ENCODE results near the gene CLEC1A. TPM values are rescaled to one million over a fixed set of nuclear protein-coding genes. Genes with fewer than 3 reads are reported as not detected.

Gene CLEC1A
- total RNA-seq, 1 donor from 2014 or later = not detected

DNA sequence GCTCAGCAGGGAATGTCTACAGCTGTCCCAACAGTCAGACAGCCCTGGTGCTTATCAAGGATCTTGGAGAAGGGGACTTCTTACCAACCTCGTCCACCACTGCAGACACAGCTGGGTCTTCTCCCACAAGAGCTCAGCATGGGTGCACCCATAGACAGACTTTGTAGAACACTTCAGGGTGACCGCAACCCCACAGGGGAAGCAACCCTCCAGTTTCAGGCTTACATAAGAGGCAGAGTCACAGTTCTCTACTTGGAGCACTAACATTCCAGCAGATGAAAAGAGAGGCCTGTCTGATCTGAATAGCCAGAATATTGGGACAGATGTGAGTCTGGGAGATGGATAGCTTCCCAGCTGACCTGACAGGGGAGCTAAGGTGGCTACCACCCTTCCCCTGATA, 3.5 kb upstream of the CLEC1A start:
- DNase-seq (ENCODE audit: low spot score) = no peak
- peaks cover 5% of the 10 kb centered on the region for H3K36me3 Mint-ChIP-seq (ENCODE audit: low read depth)
- TF ChIP-seq, protein P1, sequence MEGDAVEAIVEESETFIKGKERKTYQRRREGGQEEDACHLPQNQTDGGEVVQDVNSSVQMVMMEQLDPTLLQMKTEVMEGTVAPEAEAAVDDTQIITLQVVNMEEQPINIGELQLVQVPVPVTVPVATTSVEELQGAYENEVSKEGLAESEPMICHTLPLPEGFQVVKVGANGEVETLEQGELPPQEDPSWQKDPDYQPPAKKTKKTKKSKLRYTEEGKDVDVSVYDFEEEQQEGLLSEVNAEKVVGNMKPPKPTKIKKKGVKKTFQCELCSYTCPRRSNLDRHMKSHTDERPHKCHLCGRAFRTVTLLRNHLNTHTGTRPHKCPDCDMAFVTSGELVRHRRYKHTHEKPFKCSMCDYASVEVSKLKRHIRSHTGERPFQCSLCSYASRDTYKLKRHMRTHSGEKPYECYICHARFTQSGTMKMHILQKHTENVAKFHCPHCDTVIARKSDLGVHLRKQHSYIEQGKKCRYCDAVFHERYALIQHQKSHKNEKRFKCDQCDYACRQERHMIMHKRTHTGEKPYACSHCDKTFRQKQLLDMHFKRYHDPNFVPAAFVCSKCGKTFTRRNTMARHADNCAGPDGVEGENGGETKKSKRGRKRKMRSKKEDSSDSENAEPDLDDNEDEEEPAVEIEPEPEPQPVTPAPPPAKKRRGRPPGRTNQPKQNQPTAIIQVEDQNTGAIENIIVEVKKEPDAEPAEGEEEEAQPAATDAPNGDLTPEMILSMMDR (IDR thresholded peaks at IDR 0.05) = no peak

DNA sequence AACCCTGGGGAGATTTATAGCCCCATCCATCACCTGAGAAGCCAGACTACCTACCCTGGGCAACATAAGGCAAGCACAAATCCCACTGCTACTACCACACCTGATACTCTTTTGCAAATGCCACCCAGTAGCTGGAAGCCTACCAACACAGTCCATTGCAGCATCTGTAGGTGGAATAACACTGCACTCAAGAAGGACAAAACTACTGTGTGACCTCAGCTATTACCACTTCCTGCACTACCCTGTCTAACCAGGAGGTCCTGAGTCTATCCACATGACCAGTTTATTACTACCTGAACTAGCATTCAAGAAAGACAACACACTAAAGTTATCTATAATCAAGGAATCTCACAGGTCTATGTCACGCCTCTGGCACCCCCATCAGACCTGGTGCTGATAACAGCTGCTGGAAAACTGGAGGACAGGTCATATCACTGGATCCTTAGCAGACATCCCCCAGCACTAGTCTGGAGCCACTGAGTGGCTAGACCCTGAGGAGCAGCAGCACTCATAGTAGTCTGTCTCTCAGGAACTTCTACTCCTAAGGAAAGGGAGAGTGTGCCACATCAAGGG, 2.9 kb upstream of the CLEC1A start:
- H3K27me3 Mint-ChIP-seq (ENCODE audit: low read depth) = peaks cover 2% of the 10 kb centered on the region
- peaks cover 7% of the 10 kb centered on the region for H3K9me3 Mint-ChIP-seq (ENCODE audit: low read depth)

More for the DNA sequence above, 3.5 kb upstream of the CLEC1A start:
- Mint-ChIP-seq H3K4me1 (ENCODE audit: low read depth) (peaks cover 22% of the 10 kb centered on the region), H3K9me3 (ENCODE audit: low read depth) (peaks cover 11% of the 10 kb centered on the region), H3K27ac (ENCODE audit: unreplicated experiment) (no peak overlapping the region), H3K27me3 (ENCODE audit: low read depth) (peaks cover 2% of the 10 kb centered on the region), H3K4me3 (ENCODE audit: unreplicated experiment) (no peak overlapping the region)

DNA sequence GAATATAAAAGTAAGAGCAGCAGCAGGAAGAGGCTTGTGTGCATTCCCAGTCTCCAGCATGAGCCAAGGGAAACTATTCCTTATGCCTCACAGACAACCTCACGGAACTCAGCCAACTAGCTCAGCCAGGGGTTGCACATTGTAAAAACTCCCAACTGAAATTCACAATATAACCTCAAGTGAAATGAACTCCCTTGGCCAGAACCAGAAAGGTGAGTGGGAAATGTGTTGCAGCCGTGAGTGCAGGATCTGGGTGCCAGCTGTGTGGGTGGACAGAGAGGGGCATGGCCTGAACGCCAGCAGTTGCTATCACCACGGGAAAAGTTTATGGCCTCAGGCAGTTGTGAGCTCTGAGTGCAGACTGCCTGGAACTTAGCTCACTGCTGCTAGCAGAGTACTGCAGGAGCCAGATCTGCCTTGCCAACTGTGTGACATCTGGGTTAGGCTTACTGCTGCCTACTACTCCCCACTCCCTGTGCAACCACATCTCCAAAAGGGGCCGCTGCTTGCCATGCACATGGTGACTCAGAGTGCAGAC, 2.3 kb upstream of the CLEC1A start:
- TF ChIP-seq, protein P1 (IDR thresholded peaks at IDR 0.05) = no peak
- Mint-ChIP-seq H3K4me3 (ENCODE audit: unreplicated experiment) (peak overlapping the region; percentile 17), H3K27me3 (ENCODE audit: low read depth) (peaks cover 1% of the 10 kb centered on the region)

More for the DNA sequence above, 2.9 kb upstream of the CLEC1A start:
- Mint-ChIP-seq H3K36me3 (ENCODE audit: low read depth) (peaks cover 4% of the 10 kb centered on the region), H3K4me3 (ENCODE audit: unreplicated experiment) (no peak overlapping the region), H3K27ac (ENCODE audit: unreplicated experiment) (peak overlapping the region; percentile 30), H3K4me1 (ENCODE audit: low read depth) (peaks cover 22% of the 10 kb centered on the region)
- DNase-seq (ENCODE audit: low spot score) = no peak
- TF ChIP-seq, protein P1 (IDR thresholded peaks at IDR 0.05) = no peak

DNA sequence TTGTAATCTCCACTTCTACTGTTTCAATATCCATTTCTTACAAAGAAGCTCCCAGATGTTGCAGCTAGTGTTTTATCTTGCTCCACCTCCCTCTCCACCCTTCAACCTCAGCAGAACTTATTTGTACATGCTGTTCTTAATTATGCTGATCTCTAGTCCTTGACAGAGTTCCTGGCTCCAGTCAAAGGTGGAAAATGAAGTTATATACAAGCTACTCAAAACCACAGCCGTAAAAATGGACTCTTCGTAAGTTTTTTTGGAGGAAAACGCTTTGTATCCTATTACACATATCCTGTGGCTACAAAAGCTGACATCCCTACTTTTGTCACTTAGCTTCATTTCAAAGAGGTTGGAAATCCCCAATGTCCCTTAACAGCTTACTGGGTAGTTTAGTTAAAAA, 1.3 kb downstream of the CLEC1A start:
- TF ChIP-seq, protein P1 (IDR thresholded peaks at IDR 0.05) = no peak
- H3K9me3 Mint-ChIP-seq (ENCODE audit: low read depth) = no peaks in the 10 kb centered on the region
- no peaks in the 10 kb centered on the region for H3K36me3 Mint-ChIP-seq (ENCODE audit: low read depth)
- H3K27ac Mint-ChIP-seq (ENCODE audit: unreplicated experiment) = no peak overlapping the region
- H3K4me1 Mint-ChIP-seq (ENCODE audit: low read depth) = peaks cover 28% of the 10 kb centered on the region
- no peaks in the 10 kb centered on the region for H3K27me3 Mint-ChIP-seq (ENCODE audit: low read depth)
- DNase-seq (ENCODE audit: low spot score) = no peak
- H3K4me3 Mint-ChIP-seq (ENCODE audit: unreplicated experiment) = no peak overlapping the region

More for the DNA sequence above, 2.3 kb upstream of the CLEC1A start:
- H3K4me1 Mint-ChIP-seq (ENCODE audit: low read depth) = peaks cover 22% of the 10 kb centered on the region
- H3K27ac Mint-ChIP-seq (ENCODE audit: unreplicated experiment) = peak overlapping the region; percentile 57
- peaks cover 7% of the 10 kb centered on the region for H3K9me3 Mint-ChIP-seq (ENCODE audit: low read depth)
- peaks cover 4% of the 10 kb centered on the region for H3K36me3 Mint-ChIP-seq (ENCODE audit: low read depth)
- no peak for DNase-seq (ENCODE audit: low spot score)

DNA sequence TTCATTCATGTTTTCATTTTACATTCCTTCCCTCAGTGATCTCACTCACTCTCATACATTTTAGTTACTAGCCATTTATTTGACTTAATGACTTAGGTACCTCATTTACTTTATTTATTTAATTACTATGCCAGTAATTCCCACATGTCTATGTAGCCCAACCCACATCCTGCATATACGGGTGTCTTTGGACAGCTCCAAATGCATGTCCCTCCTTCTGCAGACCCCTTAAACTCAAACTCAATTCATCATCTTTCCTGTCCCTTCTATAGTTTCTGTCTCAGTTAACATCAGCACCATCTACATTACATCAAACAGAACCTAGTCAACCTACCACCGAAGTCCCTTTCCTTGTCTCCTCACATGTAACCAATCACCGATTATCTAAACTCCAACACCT, 2.8 kb downstream of the CLEC1A start:
- no peaks in the 10 kb centered on the region for H3K9me3 Mint-ChIP-seq (ENCODE audit: low read depth)
- peaks cover 17% of the 10 kb centered on the region for H3K4me1 Mint-ChIP-seq (ENCODE audit: low read depth)
- no peaks in the 10 kb centered on the region for H3K36me3 Mint-ChIP-seq (ENCODE audit: low read depth)
- H3K27me3 Mint-ChIP-seq (ENCODE audit: low read depth) = no peaks in the 10 kb centered on the region
- TF ChIP-seq, protein P1 (IDR thresholded peaks at IDR 0.05) = no peak
- no peak overlapping the region for H3K27ac Mint-ChIP-seq (ENCODE audit: unreplicated experiment)
- no peak for DNase-seq (ENCODE audit: low spot score)
- H3K4me3 Mint-ChIP-seq (ENCODE audit: unreplicated experiment) = no peak overlapping the region

Data from chondrocyte (in vitro differentiated cells).